Activated gamma-delta T cell treated with Interleukin-2 at 50 U/mL for 16 hours (primary cell): ENCODE measurements around the gene BATF3.
"Not testable (repeated sequence)": the region's sequence is repeated elsewhere in the genome, so short reads cannot be mapped to it uniquely, and the experiment has no call there.

Experiments used
- DNase-seq: peaks from one replicate; pipeline ENCODE4 v3.0.0-alpha.2; 2020

The BATF3 gene

GRCh38 chr1:212699625-212700222 is at the start of gene BATF3:
TSS of gene BATF3 (minus strand) at chr1:212699840. CDS start at chr1:212699762, 78 bp downstream.
- peak; percentile 21 for DNase-seq

- no peak for DNase-seq
Measured at GRCh38 chr1:212746546-212746945, 46.9 kb upstream of the BATF3 start.

GRCh38 chr1:212745303-212745702 is 45.7 kb upstream of the BATF3 start:
- no peak for DNase-seq

- DNase-seq, result no peak
Measured at GRCh38 chr1:212743901-212744475, 44.3 kb upstream of the BATF3 start.

- DNase-seq, result no peak
Measured at GRCh38 chr1:212738330-212738729, 38.7 kb upstream of the BATF3 start.

- DNase-seq, result no peak
Measured at GRCh38 chr1:212737559-212737958, 37.9 kb upstream of the BATF3 start.

GRCh38 chr1:212733109-212733508 is 33.5 kb upstream of the BATF3 start:
- no peak for DNase-seq

GRCh38 chr1:212731630-212732029 is 32.0 kb upstream of the BATF3 start:
- DNase-seq, result no peak

- no peak for DNase-seq
Measured at GRCh38 chr1:212728606-212729005, 29.0 kb upstream of the BATF3 start.

GRCh38 chr1:212727386-212728181 is 27.9 kb upstream of the BATF3 start:
- DNase-seq, result no peak

- DNase-seq, result not testable (repeated sequence)
Measured at GRCh38 chr1:212724679-212725078, 25.0 kb upstream of the BATF3 start.

GRCh38 chr1:212722270-212722957 is 22.8 kb upstream of the BATF3 start:
- DNase-seq, result no peak

- no peak for DNase-seq
Measured at GRCh38 chr1:212721388-212722247, 22.0 kb upstream of the BATF3 start.

GRCh38 chr1:212719633-212720032 is 20.0 kb upstream of the BATF3 start:
- no peak for DNase-seq

- DNase-seq, result no peak
Measured at GRCh38 chr1:212718499-212718898, 18.9 kb upstream of the BATF3 start.

GRCh38 chr1:212716161-212716560 is 16.5 kb upstream of the BATF3 start:
- no peak for DNase-seq

GRCh38 chr1:212713465-212714136 is 14.0 kb upstream of the BATF3 start:
- DNase-seq, result no peak

GRCh38 chr1:212712451-212713303 is 13.0 kb upstream of the BATF3 start:
- DNase-seq, result no peak

- not testable (repeated sequence) for DNase-seq
Measured at GRCh38 chr1:212711974-212712373, 12.3 kb upstream of the BATF3 start.

- no peak for DNase-seq
Measured at GRCh38 chr1:212710566-212710965, 10.9 kb upstream of the BATF3 start.

GRCh38 chr1:212703991-212704564 is 4.4 kb upstream of the BATF3 start:
- no peak for DNase-seq
